ENCODE measurements around the gene SLC12A9.
A peak's percentile ranks its signal among the peaks of the same experiment; 100 is the strongest.
"Not testable (repeated sequence)": the region's sequence is repeated elsewhere in the genome, so short reads cannot be mapped to it uniquely, and the experiment has no call there.

The SLC12A9 gene

GRCh38 chr7:100826514-100827329, 25.8 kb upstream of the SLC12A9 start:
- no peak for DNase-seq

GRCh38 chr7:100827330-100828226, 24.9 kb upstream of the SLC12A9 start, which contains the start of gene EPHB4:
Gene EPHB4 (minus strand): TSS chr7:100827523. CDS start chr7:100827030, 493 bp downstream.
- DNase-seq = peak in 3 of 14 donors; percentile 5 to 51 (median 21)

GRCh38 chr7:100829150-100829716, 23.3 kb upstream of the SLC12A9 start:
- no peak for DNase-seq

GRCh38 chr7:100830396-100830795, 22.1 kb upstream of the SLC12A9 start:
- DNase-seq = no peak

GRCh38 chr7:100832281-100832633, 20.3 kb upstream of the SLC12A9 start:
- no peak for DNase-seq

- peak in 1 of 14 donors; percentile 3 for DNase-seq
These were observed 16.4 kb upstream of the SLC12A9 start for GRCh38 chr7:100835903-100836811.

- DNase-seq = no peak
These were observed 15.8 kb upstream of the SLC12A9 start for GRCh38 chr7:100836812-100837098.

- DNase-seq = peak; percentile 65 to 89 (median 83)
These were observed 15.2 kb upstream of the SLC12A9 start for GRCh38 chr7:100837099-100837836.

GRCh38 chr7:100839361-100839760, 13.2 kb upstream of the SLC12A9 start:
- no peak for DNase-seq

- no peak for DNase-seq
These were observed 11.9 kb upstream of the SLC12A9 start for GRCh38 chr7:100840470-100841100.

GRCh38 chr7:100847360-100847759, 5.2 kb upstream of the SLC12A9 start:
- DNase-seq = no peak

GRCh38 chr7:100854146-100854895, 1.8 kb downstream of the SLC12A9 start:
- no peak for DNase-seq

- DNase-seq = not testable (repeated sequence)
These were observed 2.4 kb downstream of the SLC12A9 start for GRCh38 chr7:100854899-100855298.

GRCh38 chr7:100855515-100855914, 3.0 kb downstream of the SLC12A9 start:
- no peak for DNase-seq

- no peak for DNase-seq
These were observed 4.4 kb downstream of the SLC12A9 start for GRCh38 chr7:100856871-100857282.

- DNase-seq = no peak
These were observed 7.3 kb downstream of the SLC12A9 start for GRCh38 chr7:100859856-100860255.

GRCh38 chr7:100860702-100861615, 8.4 kb downstream of the SLC12A9 start:
- no peak for DNase-seq

GRCh38 chr7:100861616-100861985, 9.1 kb downstream of the SLC12A9 start:
- no peak for DNase-seq

- peak in 4 of 14 donors; percentile 11 to 27 (median 18) for DNase-seq
These were observed 11.0 kb downstream of the SLC12A9 start for GRCh38 chr7:100863406-100863950.
